Stomach smooth muscle (tissue), 2 donors: ENCODE measurements around the gene HIVEP2.

Experiments
- H3K27ac ChIP-seq: one replicate; pipeline ENCODE4 v1.7.0; 2013; ENCODE audit warnings: mild to moderate bottlenecking, low read length, inconsistent platforms
- H3K27me3 ChIP-seq, 2 donors: one replicate each; pipeline ENCODE4 v1.7.0; 2013; ENCODE audit warnings: low read length in 2 of 2; ENCODE audit not compliant: insufficient read depth in 2 of 2, control insufficient read depth in 1 of 2
- H3K36me3 ChIP-seq, 2 donors: one replicate each; pipeline ENCODE4 v1.7.0; 2013; ENCODE audit warnings: low read length in 2 of 2; ENCODE audit not compliant: control insufficient read depth in 2 of 2, insufficient read depth in 2 of 2
- H3K4me1 ChIP-seq: one replicate; pipeline ENCODE4 v1.7.0; 2013; ENCODE audit warnings: low read length; ENCODE audit not compliant: control insufficient read depth, insufficient read depth
- H3K4me3 ChIP-seq, 2 donors: one replicate each; pipeline ENCODE4 v1.7.0; 2013; ENCODE audit warnings: low read length in 2 of 2
- H3K9ac ChIP-seq, 2 donors: one replicate each; pipeline ENCODE4 v1.7.0; 2013; ENCODE audit warnings: low read length in 2 of 2, mild to moderate bottlenecking in 1 of 2
- H3K9me3 ChIP-seq, 2 donors: one replicate each; pipeline ENCODE4 v1.7.0; 2013; ENCODE audit warnings: low read length in 2 of 2; ENCODE audit not compliant: control insufficient read depth in 2 of 2
- donor health status: healthy.
- donor health status: Pancreatic carcinoma.

The HIVEP2 gene

DNA sequence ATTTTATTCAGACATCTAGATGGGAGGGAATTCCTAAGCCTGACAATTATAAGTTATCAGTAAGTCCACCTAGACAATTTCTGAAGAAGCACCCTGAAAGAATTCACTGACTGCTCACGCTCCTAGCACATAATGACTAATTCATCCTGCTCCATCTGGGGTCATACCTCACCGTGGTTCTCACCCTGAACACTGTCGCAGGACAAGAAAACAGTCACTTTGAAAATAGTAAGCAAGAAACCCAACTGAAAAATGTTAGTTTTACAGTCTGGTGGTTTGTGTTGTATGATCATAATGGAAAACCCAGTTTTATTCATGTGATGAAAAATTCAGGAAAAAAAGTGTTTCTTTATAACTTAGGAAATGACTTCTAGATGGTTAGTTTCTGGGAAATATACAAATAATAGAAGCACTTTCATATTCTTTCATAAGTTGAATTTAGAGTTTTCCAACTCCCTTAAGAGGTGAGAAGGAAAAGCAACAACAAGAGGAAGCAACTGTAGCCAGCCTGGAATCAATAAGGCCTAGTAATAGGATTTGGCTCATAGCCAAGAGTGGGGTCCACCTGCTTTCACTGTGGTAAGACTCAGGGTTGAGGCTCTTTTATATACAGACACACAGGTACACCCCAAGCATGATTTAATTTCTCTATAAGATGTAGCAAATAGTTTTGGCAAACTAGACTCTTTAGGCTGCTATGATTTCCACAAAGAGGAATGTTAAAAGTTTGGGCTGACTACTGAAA is 94.1 kb downstream of the HIVEP2 start:
- H3K4me1 ChIP-seq = peaks cover 14% of the 10 kb centered on the region
- no peaks in the 10 kb centered on the region for H3K27me3 ChIP-seq
- no peaks in the 10 kb centered on the region for H3K36me3 ChIP-seq
- no peak overlapping the region for H3K27ac ChIP-seq
- no peak overlapping the region for H3K9ac ChIP-seq
- no peaks in the 10 kb centered on the region for H3K9me3 ChIP-seq
- no peak overlapping the region for H3K4me3 ChIP-seq

DNA sequence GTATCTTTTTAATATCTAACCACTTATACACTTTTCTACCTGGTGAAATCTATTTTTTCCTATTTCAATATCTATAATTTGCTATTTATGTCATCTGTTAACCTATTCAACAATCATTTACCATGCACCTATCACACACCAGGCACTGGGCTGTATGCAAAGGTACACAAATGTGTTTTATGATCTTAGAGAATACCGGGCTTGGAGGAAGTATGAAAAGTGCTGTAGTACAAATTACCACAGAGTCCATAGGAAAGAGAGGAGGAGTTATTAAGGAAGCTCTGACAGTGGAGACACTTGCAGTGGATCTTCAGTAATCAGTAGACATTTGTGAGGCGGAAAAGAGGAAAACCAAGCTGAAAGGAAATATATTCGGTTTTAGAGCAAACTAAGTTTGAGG is 96.0 kb downstream of the HIVEP2 start:
- Histone ChIP-seq H3K9ac (no peak overlapping the region), H3K27ac (no peak overlapping the region), H3K4me3 (no peak overlapping the region), H3K9me3 (no peaks in the 10 kb centered on the region), H3K27me3 (no peaks in the 10 kb centered on the region), H3K36me3 (no peaks in the 10 kb centered on the region), H3K4me1 (peaks cover 20% of the 10 kb centered on the region)

DNA sequence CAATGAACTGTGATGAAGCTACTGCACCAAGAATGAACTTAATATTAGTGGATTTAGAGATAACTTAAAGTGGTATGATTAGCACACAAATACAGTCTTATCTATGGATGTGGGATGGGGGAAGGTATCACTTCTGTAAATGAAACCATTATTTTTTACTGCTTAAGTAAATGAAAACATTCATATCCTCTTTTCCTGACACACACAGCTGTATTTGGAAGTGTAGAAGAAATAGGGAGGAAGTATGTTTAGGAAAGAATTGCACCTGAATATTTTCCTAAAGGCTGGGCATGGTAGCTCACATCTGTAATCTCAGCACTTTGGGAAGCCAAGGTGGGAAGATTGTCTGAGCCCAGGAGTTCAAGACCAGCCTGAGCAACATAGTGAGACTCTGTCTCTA is 96.8 kb downstream of the HIVEP2 start:
- H3K36me3 ChIP-seq = no peaks in the 10 kb centered on the region
- H3K9ac ChIP-seq = no peak overlapping the region
- H3K9me3 ChIP-seq = no peaks in the 10 kb centered on the region
- no peaks in the 10 kb centered on the region for H3K27me3 ChIP-seq
- H3K4me3 ChIP-seq = no peak overlapping the region
- H3K27ac ChIP-seq = no peak overlapping the region
- H3K4me1 ChIP-seq = peaks cover 20% of the 10 kb centered on the region

DNA sequence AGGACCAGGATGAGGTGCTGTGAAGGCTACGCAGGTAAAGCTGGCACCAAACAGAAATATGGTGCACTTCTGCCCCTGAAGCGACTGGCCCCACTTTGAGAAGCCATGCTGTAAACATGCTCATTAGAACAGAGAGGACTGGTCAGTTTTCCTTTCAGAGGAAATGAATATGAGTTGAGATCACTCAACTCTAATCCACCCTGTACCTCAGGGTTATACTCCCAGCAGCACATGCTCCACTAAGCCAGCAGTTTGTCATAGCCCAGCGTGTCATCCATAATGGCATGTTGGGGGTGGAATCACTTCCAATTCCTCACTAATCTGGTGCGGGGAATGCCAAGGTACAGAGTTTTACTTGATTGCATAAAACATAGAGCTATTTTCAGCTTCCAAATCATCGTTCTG is 98.1 kb downstream of the HIVEP2 start:
- no peak overlapping the region for H3K9ac ChIP-seq
- no peaks in the 10 kb centered on the region for H3K27me3 ChIP-seq
- H3K4me1 ChIP-seq = peaks cover 20% of the 10 kb centered on the region
- no peaks in the 10 kb centered on the region for H3K9me3 ChIP-seq
- H3K4me3 ChIP-seq = no peak overlapping the region
- H3K36me3 ChIP-seq = no peaks in the 10 kb centered on the region
- peak overlapping the region; percentile 8 for H3K27ac ChIP-seq

DNA sequence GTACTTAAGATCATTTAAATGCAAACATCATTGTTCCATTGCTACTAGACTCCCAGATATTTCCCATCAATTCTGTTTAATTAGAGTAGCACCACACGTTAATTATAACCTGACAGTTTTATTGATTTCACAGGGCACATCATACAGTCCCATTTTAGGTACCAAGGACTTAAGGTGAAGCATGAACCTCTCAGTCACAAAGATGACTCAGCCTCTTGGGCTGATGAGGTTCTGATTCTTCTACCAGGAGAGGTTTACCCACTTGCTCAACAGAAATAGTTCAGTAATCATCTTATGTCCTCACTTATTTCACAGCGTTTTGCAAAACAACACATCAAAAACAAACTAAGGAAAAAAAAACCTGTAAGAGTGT is 98.5 kb downstream of the HIVEP2 start:
- H3K9me3 ChIP-seq = no peaks in the 10 kb centered on the region
- no peak overlapping the region for H3K9ac ChIP-seq
- H3K27me3 ChIP-seq = no peaks in the 10 kb centered on the region
- H3K36me3 ChIP-seq = no peaks in the 10 kb centered on the region
- H3K27ac ChIP-seq = peak overlapping the region; percentile 8
- peak overlapping the region; percentile 45 to 71 for H3K4me3 ChIP-seq
- peaks cover 20% of the 10 kb centered on the region for H3K4me1 ChIP-seq

DNA sequence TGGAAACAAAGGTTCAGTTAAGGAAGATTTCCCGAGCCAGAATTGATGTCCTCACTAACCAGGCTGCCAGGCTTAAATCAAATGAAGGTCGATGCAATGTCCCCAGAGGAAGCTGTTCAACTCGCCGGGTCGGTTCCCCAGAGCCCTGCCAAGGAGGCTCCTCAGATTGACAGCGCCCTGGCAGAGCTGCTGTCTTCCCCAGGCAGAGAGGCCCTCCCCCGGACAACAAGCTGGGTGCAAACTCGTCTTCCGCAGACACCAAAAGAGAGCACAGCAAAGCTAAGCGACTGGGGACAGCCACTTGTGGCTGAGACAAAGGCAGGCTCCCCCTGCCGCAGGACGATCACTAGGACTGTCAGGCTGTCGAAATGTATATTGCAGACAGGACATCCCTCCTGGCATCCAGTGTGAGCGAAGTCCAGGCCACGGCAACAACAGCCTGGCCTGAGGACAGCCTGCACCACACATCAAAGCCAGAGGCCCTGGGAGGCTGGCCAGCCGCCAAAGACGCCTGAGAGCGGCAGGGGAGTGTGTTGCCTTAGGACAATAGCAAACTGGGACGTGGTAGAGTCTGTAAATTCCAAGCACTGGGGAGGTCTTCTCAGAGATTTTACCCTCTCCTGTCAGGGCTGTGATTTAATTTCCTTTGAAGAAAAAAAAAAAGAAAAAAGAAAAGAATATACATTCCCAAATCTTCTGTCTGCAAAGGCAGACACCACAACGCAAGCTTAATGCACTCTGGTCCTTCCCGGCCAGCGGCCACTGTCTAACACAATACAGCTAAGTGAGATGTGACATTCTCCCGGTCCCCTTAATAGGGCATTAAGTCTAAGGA is 99.1 kb downstream of the HIVEP2 start:
- Histone ChIP-seq H3K36me3 (no peaks in the 10 kb centered on the region), H3K9ac (peak overlapping the region in 1 of 2 donors; percentile 25), H3K27ac (peak overlapping the region; percentile 59), H3K9me3 (no peaks in the 10 kb centered on the region), H3K27me3 (no peaks in the 10 kb centered on the region), H3K4me1 (peaks cover 20% of the 10 kb centered on the region), H3K4me3 (peak overlapping the region; percentile 45 to 71)

DNA sequence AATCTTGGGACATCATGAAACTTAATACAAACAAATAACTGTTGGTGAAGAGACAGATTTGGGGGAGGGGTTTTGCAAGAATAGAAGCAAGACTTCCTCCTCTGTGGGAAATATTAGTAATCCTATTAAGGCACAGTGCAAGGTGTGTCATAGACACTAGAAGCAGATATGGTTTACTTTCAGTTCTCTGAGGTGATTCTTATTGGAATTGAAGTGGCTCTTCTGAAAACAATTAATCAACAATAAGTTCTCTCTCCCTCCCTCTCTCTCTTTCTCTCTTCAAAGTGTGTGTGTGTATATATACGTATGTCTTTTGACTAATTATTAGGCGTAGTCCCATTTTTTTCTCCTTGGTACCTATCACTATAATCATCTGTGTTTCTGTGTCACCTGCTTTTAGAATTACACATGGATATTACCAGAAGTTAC is 99.8 kb downstream of the HIVEP2 start:
- no peak overlapping the region for H3K27ac ChIP-seq
- no peaks in the 10 kb centered on the region for H3K27me3 ChIP-seq
- peaks cover 20% of the 10 kb centered on the region for H3K4me1 ChIP-seq
- H3K9me3 ChIP-seq = no peaks in the 10 kb centered on the region
- H3K9ac ChIP-seq = peak overlapping the region in 1 of 2 donors; percentile 25
- H3K36me3 ChIP-seq = no peaks in the 10 kb centered on the region
- peak overlapping the region; percentile 45 to 71 for H3K4me3 ChIP-seq

DNA sequence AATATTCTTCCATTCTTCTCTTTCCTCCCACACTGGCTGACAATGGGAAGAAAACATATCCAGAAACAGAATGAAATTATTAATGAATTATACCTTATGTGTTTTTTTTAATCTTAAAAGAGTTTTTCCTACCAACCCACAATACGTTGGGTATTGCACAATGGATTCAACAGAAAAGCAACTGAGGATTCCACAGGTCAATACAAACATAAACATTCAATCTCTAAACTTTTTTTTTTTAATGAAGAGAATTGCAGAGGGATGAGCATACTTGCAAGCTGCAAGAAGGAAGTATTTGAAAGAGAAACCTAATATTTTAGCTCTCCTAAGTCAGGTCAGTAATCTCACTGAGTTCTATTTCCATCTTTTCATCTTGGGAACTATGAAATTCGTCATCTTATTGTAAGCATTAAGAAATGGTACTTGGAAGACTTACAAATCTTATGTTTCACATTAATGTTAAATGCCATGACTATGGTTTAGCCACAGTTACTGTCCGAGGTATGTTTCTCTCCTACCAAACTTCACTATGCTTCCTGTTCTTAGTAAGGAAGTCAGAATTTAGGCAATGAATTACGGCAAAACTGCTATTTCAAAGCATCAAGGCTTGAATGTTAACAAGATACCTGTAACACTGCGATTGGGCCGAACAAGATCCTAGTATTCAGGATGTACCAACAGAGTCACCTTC is 100.8 kb downstream of the HIVEP2 start:
- H3K4me1 ChIP-seq = peaks cover 20% of the 10 kb centered on the region
- H3K9ac ChIP-seq = no peak overlapping the region
- H3K27ac ChIP-seq = no peak overlapping the region
- no peaks in the 10 kb centered on the region for H3K36me3 ChIP-seq
- no peaks in the 10 kb centered on the region for H3K27me3 ChIP-seq
- no peak overlapping the region for H3K4me3 ChIP-seq
- no peaks in the 10 kb centered on the region for H3K9me3 ChIP-seq

DNA sequence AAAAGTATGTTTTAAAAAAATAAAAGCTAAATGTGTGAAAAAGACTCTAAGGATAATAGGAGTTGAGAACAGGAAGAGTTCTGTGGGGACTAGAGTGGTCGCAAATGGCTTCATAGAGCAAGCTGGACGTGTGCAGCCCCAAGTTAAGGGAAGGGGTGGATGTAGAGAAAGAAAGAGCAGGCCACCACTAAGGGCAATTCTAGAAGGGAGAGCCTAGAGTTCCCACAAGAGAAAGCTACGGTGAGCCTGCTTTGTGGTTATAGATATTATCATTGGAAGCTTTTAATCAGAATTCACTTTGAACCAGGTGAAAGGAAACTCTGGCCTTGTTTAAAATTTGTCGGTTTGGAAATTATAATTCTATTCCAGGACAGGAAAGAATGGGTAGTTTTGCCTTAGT is 101.6 kb downstream of the HIVEP2 start:
- H3K4me3 ChIP-seq = no peak overlapping the region
- no peak overlapping the region for H3K9ac ChIP-seq
- H3K27me3 ChIP-seq = no peaks in the 10 kb centered on the region
- H3K4me1 ChIP-seq = peaks cover 20% of the 10 kb centered on the region
- no peak overlapping the region for H3K27ac ChIP-seq
- H3K9me3 ChIP-seq = no peaks in the 10 kb centered on the region
- no peaks in the 10 kb centered on the region for H3K36me3 ChIP-seq

DNA sequence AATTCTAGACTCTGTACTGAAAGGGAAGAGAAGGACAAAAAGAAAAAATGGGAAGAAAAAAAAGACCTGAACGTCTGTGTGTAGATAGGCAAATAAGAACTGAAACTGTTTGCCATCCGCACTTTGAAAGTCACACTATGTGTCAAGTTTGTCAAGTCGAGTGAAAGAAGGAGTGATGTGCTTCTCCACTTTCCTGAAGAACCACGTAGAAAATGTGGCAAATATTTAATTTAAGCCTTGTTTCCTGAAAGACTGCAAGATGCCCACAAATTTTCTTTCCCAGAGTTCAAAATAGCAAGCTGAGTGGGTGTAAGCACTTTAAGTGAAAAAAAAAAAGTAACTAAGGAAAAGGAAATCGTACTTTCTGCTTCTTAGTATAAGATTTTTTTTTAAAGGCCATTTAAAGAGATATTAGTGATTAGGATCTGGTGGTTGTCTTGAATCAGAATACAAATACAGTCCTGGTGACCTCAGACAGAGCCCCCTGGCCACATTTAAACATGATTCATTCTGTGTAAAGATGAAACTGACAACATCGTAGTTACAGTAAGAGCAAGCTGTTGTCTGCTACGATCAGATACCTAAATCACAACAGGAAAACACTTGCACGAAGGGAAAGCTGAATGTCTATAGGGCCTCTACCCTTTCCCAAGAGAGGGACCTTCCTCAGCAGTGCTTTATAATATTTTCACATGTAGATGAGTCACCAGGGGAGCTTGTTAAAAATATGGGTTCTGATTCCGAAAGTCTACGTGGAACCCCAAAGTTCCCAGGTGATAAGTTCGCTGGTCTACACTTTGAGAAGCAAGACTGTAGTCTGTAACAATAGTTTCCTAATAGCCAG is 102.3 kb downstream of the HIVEP2 start:
- Histone ChIP-seq H3K27ac (no peak overlapping the region), H3K36me3 (no peaks in the 10 kb centered on the region), H3K27me3 (no peaks in the 10 kb centered on the region), H3K9me3 (no peaks in the 10 kb centered on the region), H3K4me1 (peaks cover 20% of the 10 kb centered on the region), H3K9ac (peak overlapping the region in 1 of 2 donors; percentile 16), H3K4me3 (peak overlapping the region; percentile 12 to 40)
